Neural progenitor cell (in vitro differentiated cells): ENCODE data around the gene PPP1R9A. TPM values are rescaled to one million over a fixed set of nuclear protein-coding genes. Genes with fewer than 3 reads are reported as not detected.

Experiments
- DNase-seq: peaks from one replicate; pipeline ENCODE4 v3.0.0-alpha.2; 2016; ENCODE audit warnings: low spot score
- H2AFZ ChIP-seq: fragments of 200-600 bp; sonication (generic); replicated peaks from 2 replicates; pipeline ENCODE4 v1.6.1; 2016; ENCODE audit warnings: antibody characterized with exemption
- H3F3A ChIP-seq: fragments of 200-600 bp; sonication (generic); 2 replicates; pipeline ENCODE4 v1.6.1; 2016; ENCODE audit warnings: antibody characterized with exemption, low read depth
- H3K27ac ChIP-seq: fragments of 200-600 bp; sonication (generic); 2 replicates; pipeline ENCODE4 v1.5.1; 2016; ENCODE audit warnings: mild to moderate bottlenecking
- H3K27me3 ChIP-seq: fragments of 200-600 bp; sonication (generic); 2 replicates; pipeline ENCODE4 v1.6.1; 2016; ENCODE audit warnings: mild to moderate bottlenecking, moderate library complexity
- H3K36me3 ChIP-seq: fragments of 200-600 bp; sonication (generic); 2 replicates; pipeline ENCODE4 v1.5.1; 2016
- H3K4me1 ChIP-seq: fragments of 200-600 bp; sonication (generic); 2 replicates; pipeline ENCODE4 v1.6.1; 2016; ENCODE audit warnings: mixed run types
- H3K4me2 ChIP-seq: fragments of 200-600 bp; sonication (generic); 2 replicates; pipeline ENCODE4 v1.6.1; 2016
- H3K4me3 ChIP-seq: fragments of 200-600 bp; sonication (generic); 2 replicates; pipeline ENCODE4 v1.5.1; 2016
- H3K79me2 ChIP-seq: fragments of 200-600 bp; sonication (generic); 2 replicates; pipeline ENCODE4 v1.6.1; 2016; ENCODE audit warnings: low read depth
- H3K9ac ChIP-seq: fragments of 200-600 bp; sonication (generic); 2 replicates; pipeline ENCODE4 v1.6.1; 2016
- H3K9me3 ChIP-seq: fragments of 200-600 bp; sonication (generic); 2 replicates; pipeline ENCODE4 v1.5.1; 2016; ENCODE audit warnings: low read depth
- H4K20me1 ChIP-seq: fragments of 200-600 bp; sonication (generic); 2 replicates; pipeline ENCODE4 v1.6.1; 2016; ENCODE audit warnings: low read depth
- H3K27ac Mint-ChIP-seq: 3 replicates; pipeline ENCODE4 v1.8.0; 2021; ENCODE audit warnings: mixed read lengths
- H3K27me3 Mint-ChIP-seq: 2 replicates; pipeline ENCODE4 v1.8.0; 2022; ENCODE audit warnings: low read depth, mild to moderate bottlenecking, inconsistent platforms, moderate library complexity, mixed read lengths; ENCODE audit not compliant: insufficient read depth
- H3K36me3 Mint-ChIP-seq: 3 replicates; pipeline ENCODE4 v1.8.0; 2021; ENCODE audit warnings: mixed read lengths
- H3K4me1 Mint-ChIP-seq: 3 replicates; pipeline ENCODE4 v1.8.0; 2021; ENCODE audit warnings: mixed read lengths
- H3K4me3 Mint-ChIP-seq: 3 replicates; pipeline ENCODE4 v1.8.0; 2021; ENCODE audit warnings: mild to moderate bottlenecking, moderate library complexity, mixed read lengths
- H3K9me3 Mint-ChIP-seq: 3 replicates; pipeline ENCODE4 v1.8.0; 2020; ENCODE audit warnings: mixed read lengths
- CTCF ChIP-seq: fragments of 200-600 bp; sonication (generic); IDR thresholded peaks from 2 replicates; pipeline ENCODE4 v1.5.1; 2017; ENCODE audit warnings: antibody characterized with exemption, mild to moderate bottlenecking
- EZH2 ChIP-seq: fragments of 200-600 bp; sonication (generic); IDR thresholded peaks from 2 replicates; pipeline ENCODE4 v1.6.1; 2017; ENCODE audit warnings: antibody characterized with exemption, mild to moderate bottlenecking, moderate library complexity
- EZH2phosphoT487 ChIP-seq: fragments of 200-600 bp; sonication (generic); IDR thresholded peaks from 2 replicates; pipeline ENCODE4 v1.6.1; 2017; ENCODE audit warnings: antibody characterized with exemption
- total RNA-seq: library from RNA; depleted of rRNA; stranded (reverse); fragments of >200 nt; gene quantifications from 2 replicates; pipeline ENCODE4 v1.2.3, GENCODE V29; 2015; ENCODE audit warnings: low replicate concordance

The PPP1R9A gene
- total RNA-seq, 1 donor from 2014 or later, result 40.7 TPM

- Histone ChIP-seq H2AFZ (no peak overlapping the region), H3K27ac (no peak overlapping the region)
- no peak for TF ChIP-seq EZH2
- TF ChIP-seq EZH2phosphoT487, result no peak
- no peak for TF ChIP-seq CTCF
These were observed 338.6 kb downstream of the PPP1R9A start for GRCh38 chr7:95245828-95246500.

DNA sequence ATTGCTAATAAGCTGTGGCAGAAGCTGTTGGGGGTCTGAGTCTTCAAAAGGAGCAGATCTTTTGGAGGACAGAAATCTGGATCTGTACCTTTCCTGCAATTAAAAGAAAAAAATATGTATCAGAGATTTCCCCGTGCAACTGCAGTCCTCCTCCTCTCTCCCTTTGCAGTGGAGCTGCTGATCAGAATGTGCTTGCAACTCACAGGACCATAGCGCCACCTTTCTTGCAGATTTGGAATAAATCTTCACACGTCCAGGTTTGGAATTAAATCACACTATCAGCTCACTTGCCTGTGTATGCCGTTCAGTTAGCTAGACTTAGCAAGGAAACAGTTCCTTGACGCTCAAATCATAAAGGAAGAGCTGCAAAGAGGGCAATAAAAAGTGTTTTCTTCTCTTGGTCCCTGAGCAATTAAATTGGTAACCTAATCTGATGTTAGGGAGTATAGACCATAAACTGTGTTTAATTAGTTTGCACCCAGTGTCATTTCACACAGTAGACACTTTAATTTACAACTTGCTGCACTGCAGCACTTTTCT lies 339.5 kb downstream of the PPP1R9A start:
- Histone ChIP-seq H3K9me3 (no peaks in the 10 kb centered on the region), H3K27ac (no peak overlapping the region), H4K20me1 (no peaks in the 10 kb centered on the region), H3K4me2 (peak overlapping the region; percentile 49), H3K4me1 (peaks cover 17% of the 10 kb centered on the region), H2AFZ (peak overlapping the region; percentile 98), H3F3A (no peaks in the 10 kb centered on the region), H3K79me2 (no peaks in the 10 kb centered on the region), H3K9ac (no peak overlapping the region), H3K4me3 (no peak overlapping the region), H3K36me3 (no peaks in the 10 kb centered on the region), H3K27me3 (no peaks in the 10 kb centered on the region)
- Mint-ChIP-seq H3K4me3 (no peak overlapping the region), H3K9me3 (no peaks in the 10 kb centered on the region), H3K4me1 (peaks cover 34% of the 10 kb centered on the region), H3K27ac (peak overlapping the region; percentile 32), H3K27me3 (peaks cover 3% of the 10 kb centered on the region), H3K36me3 (peaks cover 5% of the 10 kb centered on the region)
- peak; percentile 88 for DNase-seq
- TF ChIP-seq CTCF (peak; percentile 86), EZH2phosphoT487 (no peak)

More at GRCh38 chr7:95245828-95246500, 338.6 kb downstream of the PPP1R9A start:
- no peaks in the 10 kb centered on the region for H3K9me3 Mint-ChIP-seq
- no peaks in the 10 kb centered on the region for H3F3A ChIP-seq
- peak overlapping the region; percentile 49 for H3K4me2 ChIP-seq
- peaks cover 3% of the 10 kb centered on the region for H3K36me3 Mint-ChIP-seq
- H3K4me3 Mint-ChIP-seq, result no peak overlapping the region
- H3K79me2 ChIP-seq, result no peaks in the 10 kb centered on the region
- no peak overlapping the region for H3K27ac Mint-ChIP-seq
- H4K20me1 ChIP-seq, result no peaks in the 10 kb centered on the region
- H3K27me3 Mint-ChIP-seq, result peaks cover 3% of the 10 kb centered on the region
- no peak overlapping the region for H3K9ac ChIP-seq
- H3K4me1 Mint-ChIP-seq, result peaks cover 31% of the 10 kb centered on the region
- no peaks in the 10 kb centered on the region for H3K36me3 ChIP-seq
- no peak overlapping the region for H3K4me3 ChIP-seq
- DNase-seq, result no peak
- peaks cover 17% of the 10 kb centered on the region for H3K4me1 ChIP-seq
- no peaks in the 10 kb centered on the region for H3K9me3 ChIP-seq
- H3K27me3 ChIP-seq, result no peaks in the 10 kb centered on the region

DNA sequence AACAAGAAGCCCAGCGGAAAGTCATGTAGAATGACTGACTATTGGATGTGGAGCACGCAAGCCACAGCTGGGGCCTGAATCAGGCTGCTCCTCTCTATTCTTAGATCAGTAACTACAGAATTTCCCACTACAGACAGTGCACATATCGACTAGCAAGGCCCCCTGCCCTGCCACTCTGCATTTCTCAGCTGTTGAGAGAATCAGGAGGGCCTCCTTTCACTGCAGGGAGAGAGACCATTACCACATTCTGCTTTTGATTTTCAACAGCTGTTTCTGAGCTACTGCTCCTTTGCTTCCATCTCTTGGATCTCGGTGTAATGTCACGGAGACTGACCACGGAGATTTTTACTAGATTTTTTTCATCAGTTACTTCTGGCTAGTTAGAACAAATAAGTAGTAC lies 343.2 kb downstream of the PPP1R9A start:
- no peak overlapping the region for H3K4me3 ChIP-seq
- TF ChIP-seq CTCF (no peak), EZH2 (no peak), EZH2phosphoT487 (no peak)
- H3F3A ChIP-seq, result no peaks in the 10 kb centered on the region
- H3K4me1 Mint-ChIP-seq, result peaks cover 31% of the 10 kb centered on the region
- peak overlapping the region; percentile 64 for H3K27ac Mint-ChIP-seq
- H3K79me2 ChIP-seq, result no peaks in the 10 kb centered on the region
- peaks cover 11% of the 10 kb centered on the region for H3K36me3 Mint-ChIP-seq
- no peaks in the 10 kb centered on the region for H3K36me3 ChIP-seq
- no peaks in the 10 kb centered on the region for H3K9me3 Mint-ChIP-seq
- DNase-seq, result no peak
- H3K27me3 ChIP-seq, result no peaks in the 10 kb centered on the region
- H3K9ac ChIP-seq, result no peak overlapping the region
- H3K4me3 Mint-ChIP-seq, result no peak overlapping the region
- no peaks in the 10 kb centered on the region for H3K9me3 ChIP-seq
- no peak overlapping the region for H3K4me2 ChIP-seq
- H2AFZ ChIP-seq, result no peak overlapping the region
- H3K4me1 ChIP-seq, result peaks cover 17% of the 10 kb centered on the region
- no peak overlapping the region for H3K27ac ChIP-seq
- H4K20me1 ChIP-seq, result no peaks in the 10 kb centered on the region
- peaks cover 3% of the 10 kb centered on the region for H3K27me3 Mint-ChIP-seq
